SK-N-SH (cell line): Measurements from ENCODE around the gene ME3.

Experiments
- EP300 ChIP-seq, 2 experiments: IDR thresholded peaks; 2 replicates each; pipeline versions ENCODE4 v1.4.0 to v1.6.1; 2012; ENCODE audit warnings: borderline replicate concordance in 1 of 2, low read depth in 1 of 2, low read length in 1 of 2
- RCOR1 ChIP-seq: fragments of 150-350 bp; IDR thresholded peaks from 2 replicates; pipeline ENCODE4 v1.6.1; 2017; ENCODE audit warnings: antibody characterized with exemption, low read length
- RFX5 ChIP-seq: IDR thresholded peaks from 2 replicates; pipeline ENCODE4 v1.6.1; 2012; ENCODE audit warnings: mild to moderate bottlenecking, improper control_type of control experiment, low read length
- TF ChIP-seq, protein P1 (sequence below): IDR thresholded peaks from 2 replicates; pipeline ENCODE4 v1.4.0; 2012; ENCODE audit warnings: low read depth
- TF ChIP-seq, protein P2 (sequence below): fragments of 200-600 bp; sonication (generic); IDR thresholded peaks from 2 replicates; pipeline ENCODE4 v1.6.1; 2017; ENCODE audit warnings: antibody characterized with exemption, mild to moderate bottlenecking, moderate library complexity
- TF ChIP-seq, protein P3 (sequence below): fragments of 150-350 bp; IDR thresholded peaks from 2 replicates; pipeline ENCODE4 v1.6.1; 2017; ENCODE audit warnings: antibody characterized with exemption, low read length, low read depth, borderline replicate concordance

DNA sequence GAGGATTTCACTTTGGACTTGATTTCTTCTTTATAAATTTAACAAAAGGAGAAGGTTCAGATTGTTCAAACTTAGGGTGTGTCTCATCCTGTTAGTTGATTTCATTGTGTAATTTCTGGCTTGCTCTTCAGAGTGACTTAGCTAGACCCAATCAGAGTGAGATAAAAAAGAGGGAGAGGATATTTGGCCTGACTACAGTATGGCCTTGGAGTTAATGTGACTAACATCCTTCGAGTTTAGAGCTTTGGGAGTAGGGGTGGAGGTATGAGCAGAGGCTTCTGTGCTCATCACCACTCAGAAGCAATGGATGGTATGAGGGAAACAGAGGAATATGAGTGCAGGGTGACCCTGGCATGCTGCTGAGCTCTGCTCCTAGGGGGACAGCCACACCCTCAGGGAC is 114.2 kb downstream of the ME3 start:
- TF ChIP-seq EP300 (IDR thresholded peaks at IDR 0.05; ENCODE audit: borderline replicate concordance in 1 of 2, low read depth in 1 of 2, low read length in 1 of 2) (no peak), RFX5 (no peak), RCOR1 (no peak)
- TF ChIP-seq, protein P1, sequence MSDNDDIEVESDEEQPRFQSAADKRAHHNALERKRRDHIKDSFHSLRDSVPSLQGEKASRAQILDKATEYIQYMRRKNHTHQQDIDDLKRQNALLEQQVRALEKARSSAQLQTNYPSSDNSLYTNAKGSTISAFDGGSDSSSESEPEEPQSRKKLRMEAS: no peak
- TF ChIP-seq, protein P2, sequence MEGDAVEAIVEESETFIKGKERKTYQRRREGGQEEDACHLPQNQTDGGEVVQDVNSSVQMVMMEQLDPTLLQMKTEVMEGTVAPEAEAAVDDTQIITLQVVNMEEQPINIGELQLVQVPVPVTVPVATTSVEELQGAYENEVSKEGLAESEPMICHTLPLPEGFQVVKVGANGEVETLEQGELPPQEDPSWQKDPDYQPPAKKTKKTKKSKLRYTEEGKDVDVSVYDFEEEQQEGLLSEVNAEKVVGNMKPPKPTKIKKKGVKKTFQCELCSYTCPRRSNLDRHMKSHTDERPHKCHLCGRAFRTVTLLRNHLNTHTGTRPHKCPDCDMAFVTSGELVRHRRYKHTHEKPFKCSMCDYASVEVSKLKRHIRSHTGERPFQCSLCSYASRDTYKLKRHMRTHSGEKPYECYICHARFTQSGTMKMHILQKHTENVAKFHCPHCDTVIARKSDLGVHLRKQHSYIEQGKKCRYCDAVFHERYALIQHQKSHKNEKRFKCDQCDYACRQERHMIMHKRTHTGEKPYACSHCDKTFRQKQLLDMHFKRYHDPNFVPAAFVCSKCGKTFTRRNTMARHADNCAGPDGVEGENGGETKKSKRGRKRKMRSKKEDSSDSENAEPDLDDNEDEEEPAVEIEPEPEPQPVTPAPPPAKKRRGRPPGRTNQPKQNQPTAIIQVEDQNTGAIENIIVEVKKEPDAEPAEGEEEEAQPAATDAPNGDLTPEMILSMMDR: no peak
- TF ChIP-seq, protein P3, sequence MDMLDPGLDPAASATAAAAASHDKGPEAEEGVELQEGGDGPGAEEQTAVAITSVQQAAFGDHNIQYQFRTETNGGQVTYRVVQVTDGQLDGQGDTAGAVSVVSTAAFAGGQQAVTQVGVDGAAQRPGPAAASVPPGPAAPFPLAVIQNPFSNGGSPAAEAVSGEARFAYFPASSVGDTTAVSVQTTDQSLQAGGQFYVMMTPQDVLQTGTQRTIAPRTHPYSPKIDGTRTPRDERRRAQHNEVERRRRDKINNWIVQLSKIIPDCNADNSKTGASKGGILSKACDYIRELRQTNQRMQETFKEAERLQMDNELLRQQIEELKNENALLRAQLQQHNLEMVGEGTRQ: no peak
